Esophagus squamous epithelium (tissue), 5 donors: ENCODE data around the gene TBC1D7. TPM values are rescaled to one million over a fixed set of nuclear protein-coding genes. Genes with fewer than 3 reads are reported as not detected.

Experiments
- DNase-seq: peaks from one replicate; lab custom pipeline; 2025; lab: John Stamatoyannopoulos, UW
- H3K27ac ChIP-seq, 4 donors: fragments of 200-600 bp; sonication (generic); one replicate each; pipeline ENCODE4 v1.5.1; 2016 to 2019; ENCODE audit warnings: mild to moderate bottlenecking in 1 of 4
- H3K27me3 ChIP-seq, 4 donors: fragments of 200-600 bp; sonication (generic); 1 replicate in 3 of 4; 2 replicates in 1 of 4; pipeline versions ENCODE4 v1.5.1 to v1.6.0; 2017 to 2021; ENCODE audit warnings: antibody characterized with exemption in 1 of 4
- H3K36me3 ChIP-seq, 3 donors: fragments of 200-600 bp; sonication (generic); one replicate each; pipeline ENCODE4 v1.5.1; 2016 to 2019
- H3K4me1 ChIP-seq, 3 donors: fragments of 200-600 bp; sonication (generic); one replicate each; pipeline ENCODE4 v1.5.1; 2017 to 2019
- H3K4me3 ChIP-seq, 4 donors: fragments of 200-600 bp; sonication (generic); 1 replicate in 3 of 4; 2 replicates in 1 of 4; pipeline ENCODE4 v1.5.1; 2016 to 2019; ENCODE audit warnings: mild to moderate bottlenecking in 2 of 4, moderate library complexity in 1 of 4
- H3K9me3 ChIP-seq, 3 donors: fragments of 200-600 bp; sonication (generic); one replicate each; pipeline ENCODE4 v1.5.1; 2016 to 2019
- POLR2A ChIP-seq, 4 donors: fragments of 450-650 bp; IDR thresholded peaks; one replicate each; pipeline ENCODE4 v1.6.1; 2017; ENCODE audit warnings: antibody characterized with exemption in 4 of 4, mild to moderate bottlenecking in 4 of 4, moderate library complexity in 3 of 4
- WGBS, 2 donors: methylation state at CpG; one replicate each; pipeline ENCODE4 v1.1.5; 2018; 5-methylcytosine and 5-hydroxymethylcytosine counted together
- intact Hi-C: fragments of 100-400 bp; cut with DNase I; formaldehyde crosslinking; loops from one replicate; pipeline ENCODE4 v1.15.0; 2022
- total RNA-seq, 4 donors: library from RNA; depleted of rRNA; stranded (reverse); fragments of >200 nt; gene quantifications; one replicate each; pipeline ENCODE4 v1.1.0, GENCODE V29; 2016
- TF ChIP-seq, protein P1 (sequence below), 6 experiments: fragments of 450-650 bp in 4 of 6; fragments of 200-600 bp in 2 of 6; sonication (generic) in 2 of 6; IDR thresholded peaks; one replicate each; pipeline ENCODE4 v1.5.1; 2016 to 2019; ENCODE audit warnings: antibody characterized with exemption in 6 of 6, mild to moderate bottlenecking in 4 of 6, moderate library complexity in 4 of 6
- donor health status: DM: yes; HTN: yes; CAD: no.

TBC1D7 gene
- total RNA-seq, 4 donors from 2014 or later: 8.2 to 13.5 (median 12.6) TPM

DNA sequence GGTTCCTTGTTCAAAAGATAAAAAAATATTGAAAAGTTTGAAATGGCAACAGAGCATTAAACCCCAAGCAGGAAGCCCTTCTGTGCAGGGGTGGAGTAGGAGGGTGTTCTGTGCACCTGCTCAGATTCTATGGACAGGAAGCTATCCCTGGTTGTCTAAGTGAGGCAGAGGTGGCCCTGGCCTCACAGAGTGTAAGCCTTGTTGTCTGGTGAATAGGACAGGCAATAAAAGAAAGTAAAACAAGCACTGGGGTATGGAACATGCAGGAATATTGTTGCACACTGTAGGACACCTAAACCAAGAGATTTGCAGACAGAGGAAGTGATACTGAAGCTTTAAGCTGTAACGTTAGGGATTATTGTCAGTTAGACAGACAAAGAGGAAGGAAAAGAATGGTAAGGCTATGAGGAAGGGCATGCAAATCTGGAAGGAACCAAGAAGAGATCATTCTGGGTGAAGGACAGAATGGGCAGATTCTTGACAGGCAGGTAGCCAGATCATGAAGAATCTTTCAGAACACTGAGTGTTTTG, 66.8 kb downstream of the TBC1D7 start:
- intact Hi-C loops: no loop called here
- Histone ChIP-seq H3K4me3 (no peak overlapping the region), H3K4me1 (no peaks in the 10 kb centered on the region), H3K36me3 (no peaks in the 10 kb centered on the region), H3K27me3 (no peaks in the 10 kb centered on the region), H3K9me3 (no peaks in the 10 kb centered on the region), H3K27ac (no peak overlapping the region)
- no peak for TF ChIP-seq POLR2A (IDR thresholded peaks at IDR 0.05)
- TF ChIP-seq, protein P1, sequence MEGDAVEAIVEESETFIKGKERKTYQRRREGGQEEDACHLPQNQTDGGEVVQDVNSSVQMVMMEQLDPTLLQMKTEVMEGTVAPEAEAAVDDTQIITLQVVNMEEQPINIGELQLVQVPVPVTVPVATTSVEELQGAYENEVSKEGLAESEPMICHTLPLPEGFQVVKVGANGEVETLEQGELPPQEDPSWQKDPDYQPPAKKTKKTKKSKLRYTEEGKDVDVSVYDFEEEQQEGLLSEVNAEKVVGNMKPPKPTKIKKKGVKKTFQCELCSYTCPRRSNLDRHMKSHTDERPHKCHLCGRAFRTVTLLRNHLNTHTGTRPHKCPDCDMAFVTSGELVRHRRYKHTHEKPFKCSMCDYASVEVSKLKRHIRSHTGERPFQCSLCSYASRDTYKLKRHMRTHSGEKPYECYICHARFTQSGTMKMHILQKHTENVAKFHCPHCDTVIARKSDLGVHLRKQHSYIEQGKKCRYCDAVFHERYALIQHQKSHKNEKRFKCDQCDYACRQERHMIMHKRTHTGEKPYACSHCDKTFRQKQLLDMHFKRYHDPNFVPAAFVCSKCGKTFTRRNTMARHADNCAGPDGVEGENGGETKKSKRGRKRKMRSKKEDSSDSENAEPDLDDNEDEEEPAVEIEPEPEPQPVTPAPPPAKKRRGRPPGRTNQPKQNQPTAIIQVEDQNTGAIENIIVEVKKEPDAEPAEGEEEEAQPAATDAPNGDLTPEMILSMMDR (IDR thresholded peaks at IDR 0.05): no peak
- no peak for DNase-seq
- 32 to 72% methylated on average over 1 of the region's 1 CpG for WGBS, 2 donors

DNA sequence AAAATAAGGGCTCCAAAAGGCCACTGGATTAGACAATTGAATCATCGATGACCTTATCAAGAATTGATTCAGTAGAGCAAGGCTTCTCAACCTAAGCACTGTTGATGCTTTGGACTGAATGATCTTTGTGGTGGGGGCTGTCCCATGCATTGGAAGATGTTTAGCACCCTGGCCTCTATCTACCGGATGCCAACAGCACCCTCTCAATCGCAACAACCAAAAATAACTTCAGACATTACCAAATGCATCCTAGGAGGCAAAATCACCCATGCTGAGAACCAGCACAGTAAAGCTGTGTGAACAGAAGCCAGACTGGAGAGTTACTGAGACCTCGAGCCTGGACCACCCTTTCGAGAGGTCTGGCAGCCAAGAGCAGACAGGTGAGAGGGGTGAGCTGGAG, 67.5 kb downstream of the TBC1D7 start:
- intact Hi-C loops: no loop called here
- Histone ChIP-seq H3K9me3 (peaks cover 0 to 4% (median 4%) of the 10 kb centered on the region in 3 donors), H3K27ac (no peak overlapping the region), H3K36me3 (no peaks in the 10 kb centered on the region), H3K4me1 (no peaks in the 10 kb centered on the region), H3K27me3 (no peaks in the 10 kb centered on the region), H3K4me3 (no peak overlapping the region)
- TF ChIP-seq POLR2A (IDR thresholded peaks at IDR 0.05): no peak
- TF ChIP-seq, protein P1 (IDR thresholded peaks at IDR 0.05): no peak
- no peak for DNase-seq
- WGBS, 2 donors: 80 to 87% methylated on average over 4 to 5 of the region's 5 CpGs

DNA sequence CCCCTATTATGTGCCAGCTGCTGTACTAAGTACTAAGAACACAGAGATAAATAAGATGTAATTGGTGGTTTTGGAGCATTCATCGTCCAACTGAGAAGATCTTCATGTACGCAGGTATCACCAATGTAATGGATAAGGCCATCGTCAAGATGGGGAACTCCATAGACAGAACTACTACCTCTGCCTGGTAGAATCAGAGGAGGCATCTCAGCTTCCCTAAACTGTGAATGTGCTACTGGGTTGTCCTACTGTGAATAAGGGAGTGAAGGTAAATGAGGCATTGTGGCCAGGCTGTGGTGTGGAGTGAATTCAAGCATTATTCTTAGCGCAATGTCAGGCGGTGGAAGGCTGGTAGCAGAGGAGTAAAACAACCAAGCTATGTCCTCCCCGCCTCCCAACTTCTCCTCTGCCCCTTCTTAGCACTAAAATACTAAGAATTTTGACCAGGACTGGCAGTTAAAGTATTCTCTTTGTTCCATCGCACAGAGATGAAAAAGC, 68.2 kb downstream of the TBC1D7 start:
- no peak for DNase-seq

DNA sequence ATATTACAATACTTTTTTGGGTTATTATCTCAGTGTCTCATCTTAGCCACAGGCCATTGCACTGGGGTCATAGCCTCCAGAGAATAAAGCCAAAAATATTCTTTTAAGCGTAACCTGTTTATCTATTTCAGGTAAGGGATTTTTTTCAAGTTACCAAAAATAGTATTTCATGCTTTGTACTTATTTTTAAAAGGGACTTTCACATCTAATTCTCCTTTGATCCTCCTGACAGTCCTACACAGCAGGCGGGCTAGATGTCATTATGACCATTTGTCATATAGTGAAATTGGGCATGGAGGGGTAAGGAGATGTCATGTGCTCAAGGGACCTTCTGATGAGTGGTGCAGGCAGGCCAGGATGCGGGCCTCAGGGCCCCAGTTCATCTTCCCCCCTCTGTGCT, 68.9 kb downstream of the TBC1D7 start:
- no peak for DNase-seq
- no peak for TF ChIP-seq POLR2A (IDR thresholded peaks at IDR 0.05)
- TF ChIP-seq, protein P1 (IDR thresholded peaks at IDR 0.05): no peak
- 84 to 86% methylated on average over 3 of the region's 3 CpGs for whole genome bisulfite sequencing, 2 donors
- Histone ChIP-seq H3K36me3 (no peaks in the 10 kb centered on the region), H3K27ac (no peak overlapping the region), H3K4me3 (no peak overlapping the region), H3K27me3 (no peaks in the 10 kb centered on the region), H3K4me1 (no peaks in the 10 kb centered on the region), H3K9me3 (peaks cover 0 to 6% (median 4%) of the 10 kb centered on the region in 3 donors)
- intact Hi-C loops: no loop called here

More for the DNA sequence above, 68.2 kb downstream of the TBC1D7 start:
- Histone ChIP-seq H3K36me3 (no peaks in the 10 kb centered on the region), H3K27me3 (no peaks in the 10 kb centered on the region), H3K27ac (no peak overlapping the region), H3K9me3 (peaks cover 0 to 6% (median 4%) of the 10 kb centered on the region in 3 donors), H3K4me1 (no peaks in the 10 kb centered on the region), H3K4me3 (no peak overlapping the region)
- intact Hi-C loops: no loop called here
- 81 to 83% methylated on average over 7 of the region's 7 CpGs for WGBS, 2 donors
- no peak for TF ChIP-seq POLR2A (IDR thresholded peaks at IDR 0.05)
- TF ChIP-seq, protein P1 (IDR thresholded peaks at IDR 0.05): no peak

DNA sequence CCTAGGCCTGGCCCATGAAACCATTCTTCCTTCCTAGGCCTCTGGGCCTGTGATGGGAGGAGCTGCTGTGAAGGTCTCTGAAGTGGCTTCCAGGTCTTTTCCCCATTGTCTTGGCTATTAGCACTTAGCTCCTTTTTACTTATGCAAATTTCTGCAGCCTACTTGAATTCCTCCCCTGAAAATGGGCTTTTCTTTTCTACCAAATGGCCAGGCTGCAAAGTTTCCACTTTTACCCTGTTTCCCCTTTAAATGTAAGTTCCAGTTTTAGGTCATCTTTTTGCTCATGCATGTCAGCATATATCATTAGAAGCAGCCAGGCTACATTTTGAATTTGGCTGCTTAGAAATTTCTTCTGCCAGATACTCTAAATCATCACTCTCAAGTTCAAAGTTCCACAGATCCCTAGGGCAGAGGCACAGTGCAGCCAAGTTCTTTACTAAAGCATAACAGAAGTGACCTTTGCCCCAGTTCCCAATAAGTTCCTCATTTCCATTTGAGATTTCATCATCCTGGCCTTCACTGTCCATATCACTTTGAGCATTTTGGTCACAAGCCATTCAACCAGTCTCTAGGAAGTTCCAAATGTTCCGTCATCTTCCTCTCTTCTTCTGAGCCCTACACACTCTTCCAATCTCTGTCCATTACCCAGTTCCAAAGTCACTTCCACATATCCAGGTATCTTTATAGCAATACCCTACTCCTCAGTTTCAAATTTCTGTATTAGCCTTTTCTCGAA, 71.9 kb downstream of the TBC1D7 start:
- intact Hi-C loops: no loop called here
- no peaks in the 10 kb centered on the region for H3K36me3 ChIP-seq
- peaks cover 0 to 6% (median 4%) of the 10 kb centered on the region in 3 donors for H3K9me3 ChIP-seq
- WGBS, 2 donors: 70 to 77% methylated on average over 2 of the region's 2 CpGs
- H3K27ac ChIP-seq: no peak overlapping the region
- H3K4me3 ChIP-seq: no peak overlapping the region
- TF ChIP-seq POLR2A (IDR thresholded peaks at IDR 0.05): no peak
- TF ChIP-seq, protein P1 (IDR thresholded peaks at IDR 0.05): no peak
- no peaks in the 10 kb centered on the region for H3K4me1 ChIP-seq
- no peak for DNase-seq
- H3K27me3 ChIP-seq: no peaks in the 10 kb centered on the region
